K562 (cell line): ENCODE measurements around the gene ASZ1. TPM values are rescaled to one million over a fixed set of nuclear protein-coding genes. Genes with fewer than 3 reads are reported as not detected.

Experiments
- ATAC-seq: fragments of 200-7000 bp; cut with Tn5 transposase; 3 replicates; pipeline ENCODE4 v1.9.1; 2020; ENCODE audit warnings: moderate library complexity
- BruUV-seq: library from RNA; stranded (reverse); fragments of 400-500 nt; replicated peaks from 2 replicates; lab custom pipeline; 2021; lab: Mats Ljungman, UMichigan
- CTCF ChIA-PET: fragments of 300-600 bp; formaldehyde crosslinking; extraction: SDS; loops from one replicate; lab custom pipeline; 2021; ENCODE audit warnings: low intra/inter-chr PET ratio; lab: Yijun Ruan, JAX
- POLR2A ChIA-PET: fragments of 300-600, 350-650 bp; sonication (Branson Sonifier 250); formaldehyde crosslinking; extraction: SDS; loops from one replicate; lab custom pipeline; 2021; ENCODE audit warnings: antibody characterized with exemption, inconsistent platforms; lab: Yijun Ruan, JAX
- DNase-seq, 4 experiments: peaks; one replicate each; pipeline versions ENCODE4 v3.0.0 to v3.0.0-alpha.2; 2011 to 2018; ENCODE audit warnings: low spot score in 3 of 4, mixed read lengths in 3 of 4; ENCODE audit errors: extremely low read depth in 1 of 4
- FAIRE-seq: peaks from 2 replicates; lab custom pipeline; 2011; peaks lifted over from hg19 to GRCh38; lab: Jason Lieb, UNC
- H2AFZ ChIP-seq: 2 replicates; pipeline ENCODE4 v1.6.0; 2011; ENCODE audit warnings: low read depth, low read length, control low read depth, inconsistent platforms
- H3K27ac ChIP-seq: fragments of 200-600 bp; 3 replicates; pipeline ENCODE4 v1.8.0; 2011; ENCODE audit warnings: low read depth, mild to moderate bottlenecking, control low read depth, inconsistent platforms, low read length, moderate library complexity, mixed read lengths; ENCODE audit errors: extremely low read depth
- H3K27me3 ChIP-seq, 2 experiments: fragments of 300-600 bp in 1 of 2; 2 replicates in 1 of 2; 3 replicates in 1 of 2; pipeline versions ENCODE4 v1.6.0 to v1.8.0; 2011; ENCODE audit warnings: inconsistent platforms in 2 of 2, low read length in 2 of 2, mild to moderate bottlenecking in 1 of 2, mixed read lengths in 1 of 2, moderate library complexity in 1 of 2; ENCODE audit not compliant: control insufficient read depth in 2 of 2, insufficient read depth in 2 of 2
- H3K36me3 ChIP-seq: fragments of 300-600 bp; 3 replicates; pipeline ENCODE4 v1.8.0; 2011; ENCODE audit warnings: mild to moderate bottlenecking, low read length, inconsistent platforms; ENCODE audit not compliant: control insufficient read depth, insufficient read depth
- H3K4me1 ChIP-seq, 2 experiments: fragments of 200-600 bp in 1 of 2; replicated peaks in 1 of 2; 2 replicates in 1 of 2; 3 replicates in 1 of 2; pipeline versions ENCODE4 v1.5.1 to v1.8.0; 2011; ENCODE audit warnings: inconsistent platforms in 2 of 2, low read length in 2 of 2, mild to moderate bottlenecking in 1 of 2, mixed read lengths in 1 of 2, moderate library complexity in 1 of 2; ENCODE audit not compliant: control insufficient read depth in 2 of 2, insufficient read depth in 2 of 2
- H3K4me2 ChIP-seq: 2 replicates; pipeline ENCODE4 v1.6.1; 2011; ENCODE audit warnings: low read length, control low read depth, inconsistent platforms, mixed read lengths; ENCODE audit not compliant: insufficient read depth
- H3K4me3 ChIP-seq: fragments of 200-600 bp; sonication (generic), shearing (Covaris generic); 2 replicates; pipeline ENCODE4 v1.5.1; 2016; ENCODE audit warnings: control low read depth, inconsistent platforms
- H3K79me2 ChIP-seq: fragments of 200-600 bp; 3 replicates; pipeline ENCODE4 v1.8.0; 2011; ENCODE audit warnings: low read length, inconsistent platforms; ENCODE audit not compliant: control insufficient read depth, insufficient read depth
- H3K9ac ChIP-seq, 2 experiments: 2 replicates each; pipeline versions ENCODE4 v1.6.0 to v1.6.1; 2011; ENCODE audit warnings: low read depth in 2 of 2, low read length in 2 of 2, control low read depth in 1 of 2, inconsistent platforms in 1 of 2, mild to moderate bottlenecking in 1 of 2, mixed read lengths in 1 of 2; ENCODE audit not compliant: insufficient read depth in 1 of 2
- H3K9me1 ChIP-seq: one replicate; pipeline ENCODE4 v1.6.0; 2011; ENCODE audit warnings: inconsistent platforms, mild to moderate bottlenecking, low read length, moderate library complexity; ENCODE audit not compliant: control insufficient read depth, insufficient read depth
- H3K9me3 ChIP-seq: replicated peaks from 2 replicates; pipeline ENCODE4 v1.5.1; 2011; ENCODE audit warnings: low read depth, low read length, inconsistent platforms; ENCODE audit not compliant: control insufficient read depth, insufficient read depth
- H4K20me1 ChIP-seq: replicated peaks from 2 replicates; pipeline ENCODE4 v1.6.1; 2011; ENCODE audit warnings: low read length, inconsistent platforms, mixed read lengths; ENCODE audit not compliant: control insufficient read depth, insufficient read depth
- ETV6 ChIP-seq, 3 experiments: fragments of 150-350 bp in 1 of 3; sonication (generic) in 1 of 3; formaldehyde crosslinking in 1 of 3; IDR thresholded peaks; 2 replicates each; pipeline versions ENCODE4 v1.6.1 to v1.8.0; 2014 to 2022; ENCODE audit warnings: borderline replicate concordance in 2 of 3, low read depth in 2 of 3, antibody characterized with exemption in 1 of 3, low read length in 1 of 3, mild to moderate bottlenecking in 1 of 3, missing genetic modification reagents in 1 of 3
- POLR2G ChIP-seq: fragments of 200-400 bp; formaldehyde crosslinking; IDR thresholded peaks from 2 replicates; pipeline ENCODE4 v1.6.1; 2017; ENCODE audit warnings: low read depth, mild to moderate bottlenecking, antibody characterized with exemption, low read length, moderate library complexity
- PRPF4 ChIP-seq: fragments of 200-400 bp; formaldehyde crosslinking; IDR thresholded peaks from one replicate; pipeline ENCODE4 v1.6.1; 2017; ENCODE audit warnings: low read length, low read depth, mild to moderate bottlenecking; ENCODE audit not compliant: insufficient read depth, poor library complexity, severe bottlenecking
- RUNX1 ChIP-seq: sonication (generic); IDR thresholded peaks from 2 replicates; pipeline ENCODE4 v1.6.1; 2016; ENCODE audit warnings: antibody characterized with exemption, low read depth
- ZFPM2 ChIP-seq: fragments of 250-450 bp; sonication (Bioruptor Pico); IDR thresholded peaks from 2 replicates; pipeline ENCODE4 v1.5.1; 2022; ENCODE audit warnings: mild to moderate bottlenecking
- WGBS: fragments of 100-300 bp; shearing (Covaris generic); methylation state at CpG from one replicate; pipeline ENCODE4 v1.1.6; 2016; ENCODE audit warnings: low coverage, mixed read lengths; ENCODE audit not compliant: insufficient coverage; ENCODE audit errors: missing lambda C conversion rate; 5-methylcytosine and 5-hydroxymethylcytosine counted together
- in situ Hi-C: fragments of 300-500 bp; cut with MboI; formaldehyde crosslinking; loops from 4 replicates; pipeline ENCODE4 v1.15.0; 2018; ENCODE audit warnings: inconsistent platforms, mixed read lengths
- intact Hi-C: fragments of 100-400 bp; cut with micrococcal nuclease; formaldehyde crosslinking; loops from 2 replicates; pipeline ENCODE4 v1.14.2; 2022
- polyA plus RNA-seq, 8 experiments: library from polyadenylated mRNA; depleted of rRNA in 4 of 8; stranded (reverse) in 5 of 8; unstranded in 3 of 8; fragments of >200 nt; fragmentation: Nextera tagmentation in 2 of 8; fragmentation: Illumina TruSeq in 1 of 8; extraction: Ambion mirVana in 2 of 8; extraction: Trizol in 1 of 8; gene quantifications; 2 replicates each; pipeline versions ENCODE4 v1.2.1 to v1.2.3, GENCODE V29; 2011 to 2014; ENCODE audit warnings: inconsistent platforms in 1 of 8, missing spikeins in 1 of 8
- total RNA-seq, 7 experiments: library from RNA; depleted of rRNA in 6 of 7; stranded (reverse); fragments of >200 nt in 6 of 7; fragmentation: Illumina TruSeq in 2 of 7; extraction: Trizol in 2 of 7; gene quantifications; 2 replicates each; pipeline versions ENCODE4 v1.2.1 to v1.2.3, GENCODE V29; 2011 to 2021; ENCODE audit warnings: low replicate concordance in 1 of 7
- TF ChIP-seq, protein P1 (sequence below): fragments of 250-450 bp; sonication (Bioruptor Pico); IDR thresholded peaks from 2 replicates; pipeline ENCODE4 v1.5.0; 2021
- TF ChIP-seq, protein P2 (sequence below): sonication (generic); formaldehyde crosslinking; IDR thresholded peaks from 2 replicates; pipeline ENCODE4 v1.8.1; 2023; ENCODE audit warnings: mild to moderate bottlenecking, missing genetic modification reagents, moderate library complexity
- TF ChIP-seq, protein P3 (sequence below), 3 experiments: IDR thresholded peaks in 2 of 3; conservative IDR thresholded peaks in 1 of 3; 2 replicates each; pipeline ENCODE4 v1.5.1; 2011 to 2012; ENCODE audit warnings: low read length in 3 of 3, mild to moderate bottlenecking in 3 of 3, control low read depth in 2 of 3, improper control_type of control experiment in 1 of 3, inconsistent platforms in 1 of 3, low read depth in 1 of 3, mixed read lengths in 1 of 3, moderate library complexity in 1 of 3; ENCODE audit not compliant: insufficient read depth in 2 of 3
- TF ChIP-seq, protein P4 (sequence below): sonication (generic); formaldehyde crosslinking; IDR thresholded peaks from 2 replicates; pipeline ENCODE4 v1.8.0; 2022; ENCODE audit warnings: mild to moderate bottlenecking, missing genetic modification reagents
- TF ChIP-seq, protein P5 (sequence below): fragments of 250-450 bp; sonication (Bioruptor Pico); IDR thresholded peaks from 2 replicates; pipeline ENCODE4 v1.4.0; 2020; ENCODE audit warnings: borderline replicate concordance
- TF ChIP-seq, protein P6 (sequence below): fragments of 250-450 bp; sonication (Bioruptor Pico); IDR thresholded peaks from 2 replicates; pipeline ENCODE4 v1.8.0; 2022; ENCODE audit warnings: moderate library complexity, mild to moderate bottlenecking, inconsistent platforms

The ASZ1 gene
- total and polyA plus RNA-seq, 9 of the 15 experiments (the other 6 are each of a cell fraction or from before 2014, with no cell fraction given): not detected

DNA sequence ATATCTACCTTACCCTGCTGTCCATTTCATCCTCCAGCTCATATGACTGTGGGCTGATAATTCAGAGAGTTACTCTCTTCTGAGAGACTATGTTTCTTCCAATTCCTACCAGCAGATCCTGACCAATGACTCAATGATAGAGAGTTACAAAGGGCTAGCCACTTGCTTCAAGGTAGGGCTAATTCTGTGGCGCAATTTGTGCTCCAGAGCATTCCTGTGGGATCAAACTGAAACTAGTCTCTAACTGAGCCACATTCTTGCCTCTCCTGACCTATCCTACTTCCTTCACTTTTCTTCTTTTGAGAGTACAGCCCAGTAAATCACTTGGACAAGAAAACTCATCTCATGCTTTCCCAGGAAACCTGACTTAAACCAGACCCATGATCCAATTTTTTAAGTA, 17.9 kb upstream of the ASZ1 start (continued):
- TF ChIP-seq, protein P1, sequence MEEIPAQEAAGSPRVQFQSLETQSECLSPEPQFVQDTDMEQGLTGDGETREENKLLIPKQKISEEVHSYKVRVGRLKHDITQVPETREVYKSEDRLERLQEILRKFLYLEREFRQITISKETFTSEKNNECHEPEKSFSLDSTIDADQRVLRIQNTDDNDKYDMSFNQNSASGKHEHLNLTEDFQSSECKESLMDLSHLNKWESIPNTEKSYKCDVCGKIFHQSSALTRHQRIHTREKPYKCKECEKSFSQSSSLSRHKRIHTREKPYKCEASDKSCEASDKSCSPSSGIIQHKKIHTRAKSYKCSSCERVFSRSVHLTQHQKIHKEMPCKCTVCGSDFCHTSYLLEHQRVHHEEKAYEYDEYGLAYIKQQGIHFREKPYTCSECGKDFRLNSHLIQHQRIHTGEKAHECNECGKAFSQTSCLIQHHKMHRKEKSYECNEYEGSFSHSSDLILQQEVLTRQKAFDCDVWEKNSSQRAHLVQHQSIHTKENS: no peak
- TF ChIP-seq POLR2G: no peak
- TF ChIP-seq, protein P2, sequence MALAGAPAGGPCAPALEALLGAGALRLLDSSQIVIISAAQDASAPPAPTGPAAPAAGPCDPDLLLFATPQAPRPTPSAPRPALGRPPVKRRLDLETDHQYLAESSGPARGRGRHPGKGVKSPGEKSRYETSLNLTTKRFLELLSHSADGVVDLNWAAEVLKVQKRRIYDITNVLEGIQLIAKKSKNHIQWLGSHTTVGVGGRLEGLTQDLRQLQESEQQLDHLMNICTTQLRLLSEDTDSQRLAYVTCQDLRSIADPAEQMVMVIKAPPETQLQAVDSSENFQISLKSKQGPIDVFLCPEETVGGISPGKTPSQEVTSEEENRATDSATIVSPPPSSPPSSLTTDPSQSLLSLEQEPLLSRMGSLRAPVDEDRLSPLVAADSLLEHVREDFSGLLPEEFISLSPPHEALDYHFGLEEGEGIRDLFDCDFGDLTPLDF (CRISPR knock-in tag): no peak
- no peak for TF ChIP-seq PRPF4
- no peak for TF ChIP-seq RUNX1
- TF ChIP-seq ETV6 (IDR thresholded peaks at IDR 0.05; ENCODE audit: borderline replicate concordance in 1 of 2, low read depth in 2 of 2, low read length in 1 of 2): no peak
- no peak for TF ChIP-seq ETV6 (CRISPR knock-in tag; IDR thresholded peaks at IDR 0.05; ENCODE audit: borderline replicate concordance)

DNA sequence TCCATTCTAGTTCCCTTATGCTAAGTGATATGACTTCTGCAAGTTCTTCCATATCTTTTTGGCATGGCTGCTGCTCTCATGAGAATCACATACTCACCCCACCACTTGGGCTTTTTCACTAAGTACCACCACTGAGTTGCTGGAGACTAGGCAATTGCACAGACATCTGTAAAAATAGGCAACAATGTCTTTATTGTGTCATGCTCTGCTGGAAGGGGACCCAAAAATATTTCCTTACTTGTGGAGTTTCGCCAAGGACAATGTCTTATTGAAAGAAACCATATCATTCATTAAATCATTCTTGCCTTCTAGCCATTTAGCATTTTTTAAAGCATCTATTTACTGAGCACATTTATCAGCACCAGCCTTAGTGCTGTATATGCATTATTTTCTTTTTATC, 17.4 kb upstream of the ASZ1 start:
- BruUV-seq: no TSS peak
- no peak for DNase-seq
- H3K27me3 ChIP-seq: no peaks in the 10 kb centered on the region
- CTCF ChIA-PET: no interaction called here
- no peaks in the 10 kb centered on the region for H3K9me3 ChIP-seq
- WGBS: 0% methylated on average over 1 of the region's 1 CpG
- in situ Hi-C loops (no loop called here), intact Hi-C loops (no loop called here)
- H2AFZ ChIP-seq: no peak overlapping the region
- H3K4me3 ChIP-seq: no peak overlapping the region
- no peaks in the 10 kb centered on the region for H3K36me3 ChIP-seq
- no peaks in the 10 kb centered on the region for H4K20me1 ChIP-seq
- POLR2A ChIA-PET: no interaction called here
- no peak overlapping the region for H3K9ac ChIP-seq
- no peaks in the 10 kb centered on the region for H3K4me1 ChIP-seq
- ATAC-seq: no peak
- no peaks in the 10 kb centered on the region for H3K9me1 ChIP-seq
- no peak for FAIRE-seq
- H3K4me2 ChIP-seq: no peak overlapping the region
- no peaks in the 10 kb centered on the region for H3K79me2 ChIP-seq
- H3K27ac ChIP-seq: no peak overlapping the region
- TF ChIP-seq, protein P3, sequence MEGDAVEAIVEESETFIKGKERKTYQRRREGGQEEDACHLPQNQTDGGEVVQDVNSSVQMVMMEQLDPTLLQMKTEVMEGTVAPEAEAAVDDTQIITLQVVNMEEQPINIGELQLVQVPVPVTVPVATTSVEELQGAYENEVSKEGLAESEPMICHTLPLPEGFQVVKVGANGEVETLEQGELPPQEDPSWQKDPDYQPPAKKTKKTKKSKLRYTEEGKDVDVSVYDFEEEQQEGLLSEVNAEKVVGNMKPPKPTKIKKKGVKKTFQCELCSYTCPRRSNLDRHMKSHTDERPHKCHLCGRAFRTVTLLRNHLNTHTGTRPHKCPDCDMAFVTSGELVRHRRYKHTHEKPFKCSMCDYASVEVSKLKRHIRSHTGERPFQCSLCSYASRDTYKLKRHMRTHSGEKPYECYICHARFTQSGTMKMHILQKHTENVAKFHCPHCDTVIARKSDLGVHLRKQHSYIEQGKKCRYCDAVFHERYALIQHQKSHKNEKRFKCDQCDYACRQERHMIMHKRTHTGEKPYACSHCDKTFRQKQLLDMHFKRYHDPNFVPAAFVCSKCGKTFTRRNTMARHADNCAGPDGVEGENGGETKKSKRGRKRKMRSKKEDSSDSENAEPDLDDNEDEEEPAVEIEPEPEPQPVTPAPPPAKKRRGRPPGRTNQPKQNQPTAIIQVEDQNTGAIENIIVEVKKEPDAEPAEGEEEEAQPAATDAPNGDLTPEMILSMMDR (IDR thresholded peaks at IDR 0.05 in 2 of 3, conservative IDR thresholded peaks at IDR 0.05 in 1 of 3; ENCODE audit: insufficient read depth in 2 of 3, low read depth in 1 of 3, low read length in 3 of 3): no peak
- TF ChIP-seq, protein P4, sequence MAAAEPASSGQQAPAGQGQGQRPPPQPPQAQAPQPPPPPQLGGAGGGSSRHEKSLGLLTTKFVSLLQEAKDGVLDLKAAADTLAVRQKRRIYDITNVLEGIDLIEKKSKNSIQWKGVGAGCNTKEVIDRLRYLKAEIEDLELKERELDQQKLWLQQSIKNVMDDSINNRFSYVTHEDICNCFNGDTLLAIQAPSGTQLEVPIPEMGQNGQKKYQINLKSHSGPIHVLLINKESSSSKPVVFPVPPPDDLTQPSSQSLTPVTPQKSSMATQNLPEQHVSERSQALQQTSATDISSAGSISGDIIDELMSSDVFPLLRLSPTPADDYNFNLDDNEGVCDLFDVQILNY (CRISPR knock-in tag): no peak
- TF ChIP-seq, protein P5, sequence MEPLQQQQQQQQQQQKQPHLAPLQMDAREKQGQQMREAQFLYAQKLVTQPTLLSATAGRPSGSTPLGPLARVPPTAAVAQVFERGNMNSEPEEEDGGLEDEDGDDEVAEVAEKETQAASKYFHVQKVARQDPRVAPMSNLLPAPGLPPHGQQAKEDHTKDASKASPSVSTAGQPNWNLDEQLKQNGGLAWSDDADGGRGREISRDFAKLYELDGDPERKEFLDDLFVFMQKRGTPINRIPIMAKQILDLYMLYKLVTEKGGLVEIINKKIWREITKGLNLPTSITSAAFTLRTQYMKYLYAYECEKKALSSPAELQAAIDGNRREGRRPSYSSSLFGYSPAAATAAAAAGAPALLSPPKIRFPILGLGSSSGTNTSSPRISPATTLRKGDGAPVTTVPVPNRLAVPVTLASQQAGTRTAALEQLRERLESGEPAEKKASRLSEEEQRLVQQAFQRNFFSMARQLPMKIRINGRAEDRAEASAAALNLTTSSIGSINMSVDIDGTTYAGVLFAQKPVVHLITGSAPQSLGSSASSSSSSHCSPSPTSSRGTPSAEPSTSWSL (CRISPR knock-in tag): no peak
- TF ChIP-seq, protein P6, sequence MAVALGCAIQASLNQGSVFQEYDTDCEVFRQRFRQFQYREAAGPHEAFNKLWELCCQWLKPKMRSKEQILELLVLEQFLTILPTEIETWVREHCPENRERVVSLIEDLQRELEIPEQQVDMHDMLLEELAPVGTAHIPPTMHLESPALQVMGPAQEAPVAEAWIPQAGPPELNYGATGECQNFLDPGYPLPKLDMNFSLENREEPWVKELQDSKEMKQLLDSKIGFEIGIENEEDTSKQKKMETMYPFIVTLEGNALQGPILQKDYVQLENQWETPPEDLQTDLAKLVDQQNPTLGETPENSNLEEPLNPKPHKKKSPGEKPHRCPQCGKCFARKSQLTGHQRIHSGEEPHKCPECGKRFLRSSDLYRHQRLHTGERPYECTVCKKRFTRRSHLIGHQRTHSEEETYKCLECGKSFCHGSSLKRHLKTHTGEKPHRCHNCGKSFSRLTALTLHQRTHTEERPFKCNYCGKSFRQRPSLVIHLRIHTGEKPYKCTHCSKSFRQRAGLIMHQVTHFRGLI (CRISPR knock-in tag): no peak
- TF ChIP-seq ZFPM2 (CRISPR knock-in tag): no peak
